Neutrophil (primary cell): ENCODE results near the gene CEP41.

Experiments used
- H3K27ac ChIP-seq: fragments of 200-600 bp; sonication (generic); 2 replicates; pipeline ENCODE4 v1.5.1; 2016; ENCODE audit warnings: mild to moderate bottlenecking, moderate library complexity
- H3K27me3 ChIP-seq: fragments of 200-600 bp; sonication (generic); 2 replicates; pipeline ENCODE4 v1.6.0; 2016; ENCODE audit warnings: mild to moderate bottlenecking
- H3K36me3 ChIP-seq: fragments of 200-600 bp; sonication (generic); 2 replicates; pipeline ENCODE4 v1.5.1; 2017
- H3K4me1 ChIP-seq, 2 experiments: fragments of 200-600 bp in 1 of 2; sonication (generic) in 1 of 2; 1 replicate in 1 of 2; 2 replicates in 1 of 2; pipeline versions ENCODE4 v1.5.1 to v1.6.1; 2013 to 2016; ENCODE audit warnings: low read depth in 1 of 2, low read length in 1 of 2, mild to moderate bottlenecking in 1 of 2, moderate library complexity in 1 of 2; ENCODE audit not compliant: control insufficient read depth in 1 of 2, insufficient read depth in 1 of 2
- H3K4me3 ChIP-seq, 2 experiments: fragments of 200-600 bp in 1 of 2; sonication (generic) in 1 of 2; 1 replicate in 1 of 2; 2 replicates in 1 of 2; pipeline ENCODE4 v1.5.1; 2013 to 2016; ENCODE audit warnings: low read depth in 1 of 2, low read length in 1 of 2, mild to moderate bottlenecking in 1 of 2, moderate library complexity in 1 of 2
- H3K9me3 ChIP-seq: fragments of 200-600 bp; sonication (generic); 2 replicates; pipeline ENCODE4 v1.5.1; 2016
- TF ChIP-seq, protein P1 (sequence below): fragments of 200-600 bp; sonication (generic); IDR thresholded peaks from 2 replicates; pipeline ENCODE4 v1.5.1; 2016; ENCODE audit warnings: antibody characterized with exemption

The CEP41 gene

DNA sequence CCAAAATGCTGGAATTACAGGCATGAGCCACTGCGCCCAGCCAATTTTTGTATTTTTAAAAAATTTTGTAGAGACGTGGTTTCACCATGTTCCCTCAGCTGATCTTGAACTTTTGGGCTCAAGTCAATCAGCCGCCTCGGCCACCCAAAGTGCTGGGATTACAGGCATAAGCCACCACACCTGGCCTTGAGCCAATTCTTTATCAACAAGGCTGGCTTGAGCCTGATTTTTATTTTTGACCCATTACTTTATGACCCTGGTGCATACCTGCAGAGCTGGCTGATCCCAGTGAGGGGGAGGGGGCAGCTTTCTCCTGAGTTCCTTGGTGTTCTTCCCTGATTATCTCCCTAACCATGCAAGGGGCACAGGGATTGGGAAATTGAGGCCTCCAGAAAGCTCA is 76.4 kb downstream of the CEP41 start:
- H3K4me3 ChIP-seq = no peak overlapping the region
- peaks cover 0 to 3% of the 10 kb centered on the region in 2 experiments for H3K4me1 ChIP-seq
- H3K36me3 ChIP-seq = no peaks in the 10 kb centered on the region
- H3K9me3 ChIP-seq = no peaks in the 10 kb centered on the region
- H3K27me3 ChIP-seq = no peaks in the 10 kb centered on the region
- TF ChIP-seq, protein P1, sequence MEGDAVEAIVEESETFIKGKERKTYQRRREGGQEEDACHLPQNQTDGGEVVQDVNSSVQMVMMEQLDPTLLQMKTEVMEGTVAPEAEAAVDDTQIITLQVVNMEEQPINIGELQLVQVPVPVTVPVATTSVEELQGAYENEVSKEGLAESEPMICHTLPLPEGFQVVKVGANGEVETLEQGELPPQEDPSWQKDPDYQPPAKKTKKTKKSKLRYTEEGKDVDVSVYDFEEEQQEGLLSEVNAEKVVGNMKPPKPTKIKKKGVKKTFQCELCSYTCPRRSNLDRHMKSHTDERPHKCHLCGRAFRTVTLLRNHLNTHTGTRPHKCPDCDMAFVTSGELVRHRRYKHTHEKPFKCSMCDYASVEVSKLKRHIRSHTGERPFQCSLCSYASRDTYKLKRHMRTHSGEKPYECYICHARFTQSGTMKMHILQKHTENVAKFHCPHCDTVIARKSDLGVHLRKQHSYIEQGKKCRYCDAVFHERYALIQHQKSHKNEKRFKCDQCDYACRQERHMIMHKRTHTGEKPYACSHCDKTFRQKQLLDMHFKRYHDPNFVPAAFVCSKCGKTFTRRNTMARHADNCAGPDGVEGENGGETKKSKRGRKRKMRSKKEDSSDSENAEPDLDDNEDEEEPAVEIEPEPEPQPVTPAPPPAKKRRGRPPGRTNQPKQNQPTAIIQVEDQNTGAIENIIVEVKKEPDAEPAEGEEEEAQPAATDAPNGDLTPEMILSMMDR = no peak
- H3K27ac ChIP-seq = no peak overlapping the region

DNA sequence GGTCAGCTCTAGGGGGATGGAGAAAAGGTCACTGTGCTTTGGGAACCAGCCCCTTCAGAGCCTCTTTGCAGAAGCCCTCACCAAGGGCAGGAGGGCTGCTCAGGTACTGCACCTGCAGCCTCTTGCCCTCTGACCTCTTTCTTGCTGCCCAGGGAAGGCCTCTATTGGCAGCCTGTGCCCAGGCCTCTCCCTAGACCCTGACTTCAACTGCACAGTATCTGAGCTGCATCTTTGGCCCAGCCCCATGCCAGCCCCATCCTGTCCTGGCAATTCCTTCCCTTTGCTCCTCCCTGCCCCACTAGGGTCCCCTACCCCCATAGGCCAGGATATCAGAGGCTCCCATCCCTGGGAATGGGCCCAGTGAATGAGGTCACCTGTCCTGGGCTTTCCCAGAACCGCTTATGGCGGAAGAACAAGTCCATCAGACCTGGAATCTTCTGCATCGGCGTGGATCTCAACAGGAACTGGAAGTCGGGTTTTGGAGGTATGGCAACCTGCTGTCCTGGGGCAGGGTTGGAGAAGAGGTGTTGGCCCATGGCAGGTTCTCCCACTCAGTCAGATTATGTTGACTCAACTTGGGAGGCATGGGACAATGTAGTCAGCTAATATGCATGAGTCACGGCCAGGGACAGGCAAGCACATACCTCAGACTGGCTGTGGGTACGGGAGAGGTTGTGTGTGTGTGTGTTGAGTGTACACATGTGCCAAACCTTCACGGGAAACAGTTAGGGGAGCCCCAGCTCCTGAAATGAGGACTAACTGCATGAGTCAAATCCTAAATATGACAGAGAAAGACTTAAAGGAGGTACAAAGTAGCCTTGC is 77.6 kb downstream of the CEP41 start:
- TF ChIP-seq, protein P1 = no peak
- H3K27ac ChIP-seq = no peak overlapping the region
- no peaks in the 10 kb centered on the region for H3K9me3 ChIP-seq
- H3K4me3 ChIP-seq = no peak overlapping the region
- no peaks in the 10 kb centered on the region for H3K27me3 ChIP-seq
- H3K4me1 ChIP-seq = no peaks in the 10 kb centered on the region
- no peaks in the 10 kb centered on the region for H3K36me3 ChIP-seq

DNA sequence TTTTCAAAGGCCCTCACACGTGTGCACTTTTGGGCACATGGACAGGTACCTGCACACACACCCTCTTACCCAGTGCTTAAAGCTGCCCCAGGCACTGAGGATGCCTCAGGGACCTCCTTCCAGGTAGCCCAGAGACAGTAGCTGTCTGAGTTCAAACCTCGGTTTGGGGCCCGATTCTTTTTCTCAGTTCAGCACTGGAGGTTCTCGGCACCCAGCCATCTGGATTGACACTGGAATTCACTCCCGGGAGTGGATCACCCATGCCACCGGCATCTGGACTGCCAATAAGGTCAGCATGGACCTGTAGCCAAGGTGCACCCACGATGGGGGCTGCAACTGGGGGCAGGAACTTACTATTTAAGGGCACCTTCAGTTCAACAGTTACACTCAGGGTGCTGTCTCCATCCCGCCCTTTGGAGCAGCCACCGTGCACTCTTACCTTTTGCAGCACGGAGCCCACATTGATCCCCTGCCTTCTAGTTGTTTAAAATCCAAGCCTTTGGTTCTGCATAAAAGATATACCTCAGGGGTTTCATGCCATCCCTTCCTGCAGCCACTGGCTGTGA is 78.5 kb downstream of the CEP41 start:
- H3K36me3 ChIP-seq = no peaks in the 10 kb centered on the region
- no peaks in the 10 kb centered on the region for H3K9me3 ChIP-seq
- no peaks in the 10 kb centered on the region for H3K4me1 ChIP-seq
- TF ChIP-seq, protein P1 = no peak
- no peaks in the 10 kb centered on the region for H3K27me3 ChIP-seq
- no peak overlapping the region for H3K4me3 ChIP-seq
- H3K27ac ChIP-seq = no peak overlapping the region

DNA sequence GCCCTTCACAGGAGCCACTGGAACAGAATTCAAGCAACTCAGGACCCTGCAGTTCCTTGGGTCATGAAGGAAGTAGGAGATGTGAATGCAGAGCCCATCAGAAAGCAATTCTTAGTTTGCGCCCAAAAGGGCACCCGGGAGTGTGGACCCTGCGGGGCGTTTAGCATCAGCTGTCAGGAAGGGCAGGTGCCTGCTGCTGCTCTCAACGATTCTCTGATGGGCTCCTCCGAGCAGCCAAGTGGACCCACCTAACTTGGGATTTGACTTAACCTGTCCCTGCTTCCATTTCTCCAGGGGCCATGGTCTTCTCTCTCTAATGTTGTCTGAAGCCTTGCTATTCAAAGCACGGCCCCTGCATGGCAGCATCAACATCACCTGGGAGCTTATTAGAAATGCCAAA is 79.1 kb downstream of the CEP41 start:
- Histone ChIP-seq H3K27ac (no peak overlapping the region), H3K4me1 (no peaks in the 10 kb centered on the region), H3K27me3 (no peaks in the 10 kb centered on the region), H3K9me3 (no peaks in the 10 kb centered on the region), H3K36me3 (no peaks in the 10 kb centered on the region), H3K4me3 (no peak overlapping the region)
- TF ChIP-seq, protein P1 = no peak

DNA sequence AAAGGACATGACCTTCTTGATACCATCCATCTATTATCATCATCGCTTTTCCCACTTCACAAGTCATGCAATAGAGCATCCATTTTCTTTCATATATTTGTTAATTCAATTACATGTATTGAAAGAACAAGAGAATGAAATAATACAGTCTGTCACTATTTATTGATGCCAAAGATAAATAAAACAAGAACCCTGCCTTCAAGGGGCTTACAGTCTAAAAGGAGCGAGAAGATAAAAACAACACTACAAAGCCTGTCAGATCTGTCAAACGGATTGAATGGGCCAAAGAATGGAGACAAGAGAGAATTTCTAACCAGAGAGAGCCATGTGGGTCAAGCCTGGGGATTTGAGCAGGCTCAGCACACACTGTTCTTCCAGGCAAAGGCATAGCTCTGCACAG is 80.3 kb downstream of the CEP41 start:
- no peaks in the 10 kb centered on the region for H3K9me3 ChIP-seq
- TF ChIP-seq, protein P1 = no peak
- H3K36me3 ChIP-seq = no peaks in the 10 kb centered on the region
- no peaks in the 10 kb centered on the region for H3K4me1 ChIP-seq
- H3K4me3 ChIP-seq = no peak overlapping the region
- no peak overlapping the region for H3K27ac ChIP-seq
- no peaks in the 10 kb centered on the region for H3K27me3 ChIP-seq
